ENCODE measurements around the gene CCDC27.

- TF ChIP-seq CTCF (IDR thresholded peaks at IDR 0.05) (no peak), POLR2A (IDR thresholded peaks at IDR 0.05) (no peak), EP300 (IDR thresholded peaks at IDR 0.05) (no peak), POLR2AphosphoS5 (IDR thresholded peaks at IDR 0.05) (no peak)
These were observed 16.1 kb upstream of the CCDC27 start for GRCh38 chr1:3736131-3736561.
